Measurements from ENCODE around the gene THAP7. TPM values are rescaled to one million over a fixed set of nuclear protein-coding genes. Genes with fewer than 3 reads are reported as not detected.

The THAP7 gene
- total and polyA plus RNA-seq, 12 donors: 15.7 to 189 (median 48.6) TPM

GRCh38 chr22:20967697-20968211 lies 34.2 kb downstream of the THAP7 start:
- no peak for DNase-seq
- Histone ChIP-seq H3K36me3 (replicated peaks in 1 of 2) (no peaks in the 10 kb centered on the region), H3K27me3 (no peaks in the 10 kb centered on the region), H3K4me3 (no peak overlapping the region), H3K27ac (no peak overlapping the region), H3K4me1 (replicated peaks in 1 of 2) (peaks cover 9 to 13% of the 10 kb centered on the region in 2 donors), H3K9me3 (replicated peaks in 1 of 3) (no peaks in the 10 kb centered on the region)
- WGBS, 4 donors: 65 to 79% (median 68%) methylated on average over 13 to 19 of the region's 19 CpGs
- TF ChIP-seq CTCF (IDR thresholded peaks at IDR 0.05) (no peak), POLR2A (IDR thresholded peaks at IDR 0.05) (no peak)
- intact Hi-C loops (cut with DNase I): no loop called here

- intact Hi-C loops (cut with DNase I): no loop called here
- peaks cover 8 to 9% of the 10 kb centered on the region in 2 donors for H3K4me1 ChIP-seq (replicated peaks in 1 of 2)
- TF ChIP-seq CTCF (IDR thresholded peaks at IDR 0.05) (no peak), POLR2A (IDR thresholded peaks at IDR 0.05) (no peak)
- H3K27ac ChIP-seq: no peak within 1 kb of the TSS
- no peaks in the 10 kb centered on the region for H3K36me3 ChIP-seq (replicated peaks in 1 of 2)
- no peak within 1 kb of the TSS for H3K4me3 ChIP-seq
- 69 to 86% (median 76%) methylated on average over 11 to 22 of the region's 22 CpGs for WGBS, 4 donors
- no peak for DNase-seq
- H3K27me3 ChIP-seq: no peaks in the 10 kb centered on the region
- H3K9me3 ChIP-seq (replicated peaks in 1 of 3): no peaks in the 10 kb centered on the region
These were observed 34.8 kb downstream of the THAP7 start, which contains the start of gene AIFM3 for GRCh38 chr22:20966883-20967696. Gene AIFM3 (plus strand): TSS chr22:20967255. CDS start chr22:20967945, 690 bp downstream.

- WGBS, 4 donors: 87 to 93% (median 91%) methylated on average over 7 to 13 of the region's 13 CpGs
- Histone ChIP-seq H3K36me3 (replicated peaks in 1 of 2) (no peaks in the 10 kb centered on the region), H3K4me3 (no peak overlapping the region), H3K9me3 (replicated peaks in 1 of 3) (no peaks in the 10 kb centered on the region), H3K27me3 (no peaks in the 10 kb centered on the region), H3K4me1 (replicated peaks in 1 of 2) (peaks cover 6 to 9% of the 10 kb centered on the region in 2 donors), H3K27ac (no peak overlapping the region)
- no peak for TF ChIP-seq CTCF (IDR thresholded peaks at IDR 0.05)
- TF ChIP-seq POLR2A (IDR thresholded peaks at IDR 0.05): no peak
- DNase-seq: no peak
- intact Hi-C loops (cut with DNase I): no loop called here
These were observed 35.7 kb downstream of the THAP7 start for GRCh38 chr22:20965888-20966855.

Data from adrenal gland (tissue), 12 donors.